Activated CD4-positive, alpha-beta T cell treated with anti-CD3 and anti-CD28 coated beads, Interleukin-2, Interleukin-4, amounts not matched to agents 100 ng/mL and 50 ng/mL, durations not matched to agents 16 hours and 8 hours (primary cell): ENCODE results near the gene ANKS4B.
"Not testable (repeated sequence)": the region's sequence is repeated elsewhere in the genome, so short reads cannot be mapped to it uniquely, and the experiment has no call there.

ENCODE experiments used
- DNase-seq: peaks from one replicate; pipeline ENCODE4 v3.0.0-alpha.2; 2020; ENCODE audit warnings: low spot score

The ANKS4B gene

DNA sequence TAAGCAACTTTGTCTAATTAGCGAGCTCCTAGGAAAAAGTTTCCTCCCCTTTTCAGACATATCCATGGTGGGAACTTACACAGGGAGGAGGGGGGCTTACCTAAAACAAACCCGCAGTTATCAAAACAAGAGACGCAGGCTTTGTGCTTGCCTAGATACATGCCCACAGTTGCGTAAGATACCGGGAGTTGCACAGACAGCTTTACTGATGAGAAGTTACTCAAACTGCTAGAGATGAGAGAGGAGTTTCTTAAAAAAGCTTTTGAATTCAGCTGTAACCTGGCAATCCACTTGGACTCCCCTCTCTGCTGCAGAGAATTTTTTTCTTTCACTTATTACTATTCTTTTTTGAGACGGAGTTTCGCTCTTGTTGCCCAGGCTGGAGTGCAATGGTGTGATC lies 15.3 kb upstream of the ANKS4B start:
- DNase-seq, result no peak

DNA sequence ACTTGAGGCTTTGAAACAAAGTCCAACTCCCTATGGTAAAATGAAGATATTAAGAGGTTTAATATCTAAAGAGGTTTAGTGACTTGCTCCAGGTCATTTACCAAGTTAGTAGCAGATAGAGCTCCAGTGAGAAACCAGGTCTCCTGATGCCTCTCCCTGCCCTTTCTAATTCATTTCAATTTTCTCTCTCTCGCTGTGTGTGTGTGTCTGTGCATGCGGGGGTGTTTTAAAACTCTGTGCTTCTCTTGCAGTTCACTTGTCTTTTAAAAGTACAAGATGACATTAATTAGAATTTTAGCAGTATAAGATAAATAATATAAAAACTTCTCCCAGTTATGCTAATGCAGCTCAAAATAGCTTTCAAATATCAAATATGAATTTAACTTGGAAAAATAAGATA lies 13.9 kb upstream of the ANKS4B start:
- no peak for DNase-seq

DNA sequence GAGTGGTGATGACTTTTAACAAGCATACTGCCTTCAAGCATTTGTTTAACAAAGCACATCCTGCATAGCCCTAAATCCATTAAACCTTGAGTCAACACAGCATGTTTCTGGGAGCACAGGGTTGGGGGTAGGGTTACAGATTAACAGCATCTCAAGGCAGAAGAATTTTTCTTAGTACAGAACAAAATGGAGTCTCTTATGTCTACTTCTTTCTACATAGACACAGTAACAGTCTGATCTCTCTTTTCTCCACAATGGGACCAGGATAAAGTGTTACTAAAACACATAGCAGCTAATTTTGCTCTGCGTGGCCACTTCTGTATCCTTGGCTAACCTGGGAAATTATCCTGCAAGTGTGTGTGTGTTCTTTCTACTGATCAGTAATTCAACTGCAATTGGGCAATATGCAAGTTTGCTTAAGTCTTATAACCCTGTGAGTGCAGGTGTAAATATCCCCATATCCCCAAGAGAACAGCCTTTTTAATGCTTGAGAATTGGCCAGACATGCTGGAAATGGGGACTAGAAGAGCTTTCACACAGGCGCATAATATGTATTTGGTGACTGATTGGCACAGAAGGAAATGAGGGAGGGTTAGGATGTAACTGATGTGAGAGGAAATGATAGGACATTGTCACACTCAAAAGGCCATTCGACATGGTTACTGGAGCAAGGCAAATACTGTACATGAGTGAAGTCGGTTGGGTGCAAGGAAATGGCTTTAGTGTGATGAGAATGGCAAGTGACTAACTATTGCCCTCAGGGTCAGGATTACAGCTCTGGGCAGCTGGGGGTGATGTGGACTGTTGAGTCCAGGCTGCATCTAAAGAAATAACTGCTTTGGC lies 10.8 kb upstream of the ANKS4B start:
- DNase-seq, result no peak

DNA sequence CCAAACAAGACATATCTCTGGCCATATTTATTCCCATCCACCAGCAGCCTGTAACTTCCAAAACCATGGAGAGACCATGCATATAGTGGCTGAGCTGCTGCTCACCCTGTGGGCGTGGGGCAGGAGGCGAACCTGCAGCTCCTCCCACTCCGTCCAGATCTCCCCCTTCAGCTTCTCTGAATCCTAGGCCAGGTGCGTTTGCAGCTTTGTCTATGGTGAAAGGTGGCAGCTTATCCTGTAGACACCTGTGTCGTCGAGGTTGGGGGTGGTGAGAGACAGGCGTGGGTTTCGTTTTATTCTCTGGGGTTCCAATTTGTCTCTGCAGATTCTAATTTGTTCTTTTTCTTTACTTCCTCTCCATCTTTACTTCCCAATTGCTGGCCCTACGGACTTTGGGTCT lies 9.7 kb upstream of the ANKS4B start:
- DNase-seq, result no peak

DNA sequence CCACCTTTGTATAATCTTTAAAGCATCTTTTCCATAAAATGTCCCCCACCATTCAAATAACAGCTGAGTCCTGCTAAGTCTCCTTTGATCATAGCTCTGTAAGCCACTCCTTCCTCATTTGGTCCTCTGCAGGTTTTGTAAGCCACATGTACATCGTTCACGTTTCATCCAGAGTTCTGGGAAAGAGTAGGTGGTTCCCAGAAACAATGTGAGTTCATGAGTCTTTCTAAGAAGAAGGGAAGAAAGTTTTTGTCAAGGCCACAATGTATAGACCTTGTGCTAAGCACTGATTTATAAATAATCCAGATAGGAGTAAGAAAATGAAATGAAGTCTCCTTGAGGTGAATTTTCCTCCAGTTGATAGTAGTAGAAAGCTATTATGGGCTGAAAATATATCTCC lies 8.7 kb upstream of the ANKS4B start:
- DNase-seq, result peak; percentile 23

DNA sequence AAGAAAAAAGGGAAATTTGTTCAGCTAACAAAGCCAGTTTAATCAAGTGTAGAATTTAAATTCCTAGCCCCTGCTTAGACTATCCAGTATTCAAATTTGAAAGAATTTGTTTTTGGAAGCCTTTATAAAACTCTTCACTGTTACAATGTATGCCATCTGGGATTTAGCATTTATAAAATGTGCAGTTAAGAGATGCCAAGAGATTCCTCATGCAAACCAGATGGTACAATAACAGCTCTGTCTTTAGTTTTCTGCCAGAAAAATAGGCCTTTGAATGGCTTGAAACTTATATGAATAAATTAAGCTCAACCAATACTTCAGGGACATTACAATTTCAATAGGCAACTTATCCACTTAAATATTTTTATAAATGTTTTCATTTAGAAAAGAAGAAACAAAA lies 6.8 kb upstream of the ANKS4B start:
- no peak for DNase-seq

DNA sequence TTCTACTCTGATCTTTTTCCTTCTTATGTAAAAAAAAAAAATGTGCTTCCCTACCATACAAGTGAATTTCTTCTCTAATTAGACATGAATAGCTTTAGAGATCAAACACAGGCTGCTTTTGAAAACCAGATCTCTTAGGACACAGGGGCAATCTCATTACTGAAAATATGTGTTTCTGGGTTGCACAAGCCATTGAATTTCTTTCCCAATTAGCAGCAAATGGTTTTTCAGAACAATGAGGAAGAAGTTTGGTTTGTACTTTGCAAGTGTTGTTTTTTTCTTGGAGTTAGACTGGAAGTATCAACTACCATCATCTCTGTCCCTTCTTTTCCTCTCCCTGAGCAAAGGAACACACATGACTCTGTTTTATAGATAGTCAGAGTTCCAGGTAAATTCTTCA lies 5.6 kb upstream of the ANKS4B start:
- no peak for DNase-seq

DNA sequence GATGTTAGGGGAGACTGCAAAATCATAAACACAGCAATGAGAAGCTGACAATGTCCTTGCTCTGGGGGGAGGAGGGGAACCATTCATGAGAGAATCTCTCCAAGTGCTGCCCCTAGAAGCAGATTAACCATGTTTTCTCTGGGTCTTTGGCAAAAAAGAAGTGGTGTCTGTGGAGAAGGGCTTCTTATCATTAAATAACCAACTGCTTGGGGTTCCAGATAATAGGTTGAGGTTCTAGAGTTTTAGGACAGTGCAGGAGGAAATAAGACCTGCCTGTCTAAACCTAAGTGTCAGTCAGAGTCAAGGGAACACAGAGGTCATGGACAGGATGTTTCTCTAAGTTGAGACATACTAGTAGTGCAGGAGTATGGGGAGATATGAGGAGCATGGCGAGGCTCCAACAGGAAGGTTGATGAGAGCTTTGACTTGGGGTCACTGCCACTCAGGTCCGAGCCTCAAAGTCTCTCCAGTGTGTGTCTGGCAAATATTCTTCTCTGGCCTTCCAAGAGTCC lies 5.1 kb upstream of the ANKS4B start:
- DNase-seq, result no peak

DNA sequence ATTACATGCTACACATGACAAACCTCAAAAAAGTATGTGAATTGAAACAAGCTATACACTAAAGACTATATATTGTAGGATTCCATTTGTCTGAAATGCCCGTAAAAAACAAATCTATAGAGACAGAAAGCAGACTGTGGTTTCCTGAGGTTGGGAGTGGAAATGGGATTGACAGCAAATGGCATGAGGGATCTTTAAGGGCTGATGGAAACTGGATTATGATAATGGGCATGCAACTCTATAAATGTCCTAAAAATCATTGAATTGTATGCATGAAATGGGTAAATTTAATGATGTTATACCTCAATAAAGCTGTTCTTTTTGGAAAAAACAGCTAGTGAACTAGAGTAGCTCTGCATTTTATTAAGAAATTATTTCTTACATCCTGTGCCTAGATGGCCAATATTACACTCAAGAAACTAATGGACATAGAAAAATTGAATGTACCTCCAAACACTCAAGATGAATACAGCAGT lies 416 bp upstream of the ANKS4B start:
- DNase-seq, result no peak

DNA sequence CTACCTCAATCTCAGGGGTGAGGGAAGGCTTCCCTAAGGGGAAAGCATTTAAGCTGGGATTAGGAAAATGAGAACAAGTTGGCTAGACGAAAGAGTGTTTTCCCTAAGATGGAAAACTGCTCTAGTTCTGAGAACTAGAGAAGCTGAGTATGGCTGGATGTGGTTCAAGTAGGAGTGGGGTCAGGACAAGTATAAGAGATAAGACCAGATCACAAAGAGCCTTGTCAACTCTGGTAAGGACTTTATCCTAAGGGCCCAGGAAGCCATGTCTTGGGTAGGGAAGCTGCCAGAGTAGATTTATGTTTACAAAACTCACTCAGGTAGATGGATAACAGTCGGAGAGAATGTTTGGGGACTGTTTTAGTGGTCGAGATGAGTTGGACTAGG lies 1.7 kb downstream of the ANKS4B start:
- no peak for DNase-seq

DNA sequence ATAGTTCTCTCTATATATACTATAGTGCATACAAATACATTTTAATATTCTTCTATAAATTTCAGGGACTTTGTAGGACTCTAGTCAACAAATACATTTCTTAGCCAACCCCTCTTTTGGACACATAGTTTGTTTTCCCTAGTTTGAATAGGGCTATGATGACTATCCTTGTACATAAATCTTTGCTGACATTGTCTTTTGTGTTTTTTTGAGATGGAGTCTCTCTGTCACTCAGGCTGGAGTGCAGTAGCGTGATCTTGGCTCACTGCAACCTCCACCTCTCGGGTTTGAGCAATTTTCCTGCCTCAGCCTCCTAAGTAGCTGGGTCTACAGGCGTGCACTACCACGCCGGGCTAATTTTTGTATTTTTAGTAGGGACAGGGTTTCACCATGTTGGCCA lies 3.3 kb downstream of the ANKS4B start:
- DNase-seq, result no peak

DNA sequence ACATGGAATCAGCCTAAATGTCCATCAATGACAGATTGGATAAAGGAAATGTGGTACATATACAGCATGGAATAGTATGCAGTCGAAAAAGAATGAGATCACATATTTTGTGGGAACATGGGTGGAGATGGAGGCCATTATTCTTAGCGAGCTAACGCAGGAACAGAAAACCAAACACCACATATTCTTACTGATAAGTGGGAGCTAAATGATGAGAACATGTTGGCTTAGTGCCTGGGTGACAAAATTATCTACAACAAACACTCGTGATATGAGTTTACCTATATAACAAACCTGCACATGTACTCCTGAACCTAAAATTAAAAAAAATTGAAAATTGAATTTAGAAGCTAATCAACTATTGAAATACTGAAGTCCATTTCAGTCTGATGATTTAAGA lies 6.1 kb downstream of the ANKS4B start:
- DNase-seq, result no peak

DNA sequence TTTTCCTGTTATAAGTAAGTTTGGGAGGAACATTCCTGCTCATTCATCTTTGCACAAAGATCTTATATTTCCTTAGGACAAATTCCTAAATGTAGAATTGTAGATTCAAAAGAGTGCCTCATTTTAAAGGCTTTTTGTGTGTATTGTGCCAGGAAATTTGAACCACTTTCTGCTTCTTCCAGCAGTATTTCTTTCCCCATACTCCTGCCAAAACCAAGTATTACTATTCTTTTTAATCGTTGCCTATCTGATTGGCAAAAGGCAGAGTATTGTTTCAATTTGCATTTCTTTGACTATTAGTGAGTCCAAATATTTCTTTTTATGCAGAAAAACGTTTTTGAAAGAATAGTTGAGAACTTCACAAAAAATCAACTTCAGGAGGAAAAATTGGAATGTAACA lies 9.3 kb downstream of the ANKS4B start:
- DNase-seq, result no peak

DNA sequence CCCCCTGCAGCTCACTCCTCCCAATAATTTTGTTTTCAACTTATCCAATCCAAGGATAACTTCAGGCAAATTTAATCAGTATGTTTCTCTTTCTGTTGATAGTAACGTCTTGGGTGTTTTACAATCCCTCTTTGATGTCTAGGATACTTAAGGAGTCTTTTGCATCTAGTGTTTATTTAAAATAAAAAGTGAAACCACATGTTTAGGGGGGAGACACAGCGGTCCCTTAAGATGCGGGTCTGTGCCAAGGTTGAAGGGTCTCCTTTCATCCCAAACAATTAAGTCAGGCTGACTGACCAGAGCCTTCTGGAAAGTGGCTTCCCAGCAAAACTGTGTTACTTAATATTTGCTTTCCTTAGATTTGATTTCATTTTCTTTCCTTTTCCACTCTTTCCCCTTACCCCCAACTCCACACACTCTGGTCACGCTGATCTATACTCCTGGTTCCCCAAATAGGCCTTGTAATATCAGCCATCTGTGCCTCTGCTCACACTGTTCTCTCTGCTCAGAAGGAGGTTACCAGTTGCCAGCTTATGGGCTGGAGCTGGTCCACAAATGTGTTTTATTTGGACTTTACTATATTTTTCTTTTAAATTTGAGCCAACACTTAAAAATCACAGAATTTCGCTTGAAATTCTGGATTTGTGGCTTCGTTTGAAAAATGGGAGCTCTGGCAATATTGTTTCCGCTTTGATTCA lies 11.2 kb downstream of the ANKS4B start:
- DNase-seq, result no peak

DNA sequence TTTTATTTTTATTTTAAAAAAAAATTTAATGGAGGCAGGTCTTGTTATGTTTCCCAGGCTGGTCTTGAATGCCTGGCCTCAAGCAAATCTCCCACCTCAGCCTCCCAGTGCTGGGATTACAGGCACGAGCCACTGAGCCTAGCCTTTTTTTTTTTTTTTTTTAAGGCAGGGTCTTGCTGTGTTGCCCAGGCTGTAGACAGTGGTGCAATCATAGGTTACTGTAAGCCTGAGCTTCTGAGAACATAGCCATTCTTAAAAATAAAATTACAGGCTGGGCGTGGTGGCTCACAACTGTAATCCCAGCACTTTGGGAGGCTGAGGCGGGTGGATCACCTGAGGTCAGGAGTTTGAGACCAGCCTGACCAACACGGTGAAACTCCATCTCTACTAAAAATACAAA lies 14.7 kb downstream of the ANKS4B start:
- not testable (repeated sequence) for DNase-seq

DNA sequence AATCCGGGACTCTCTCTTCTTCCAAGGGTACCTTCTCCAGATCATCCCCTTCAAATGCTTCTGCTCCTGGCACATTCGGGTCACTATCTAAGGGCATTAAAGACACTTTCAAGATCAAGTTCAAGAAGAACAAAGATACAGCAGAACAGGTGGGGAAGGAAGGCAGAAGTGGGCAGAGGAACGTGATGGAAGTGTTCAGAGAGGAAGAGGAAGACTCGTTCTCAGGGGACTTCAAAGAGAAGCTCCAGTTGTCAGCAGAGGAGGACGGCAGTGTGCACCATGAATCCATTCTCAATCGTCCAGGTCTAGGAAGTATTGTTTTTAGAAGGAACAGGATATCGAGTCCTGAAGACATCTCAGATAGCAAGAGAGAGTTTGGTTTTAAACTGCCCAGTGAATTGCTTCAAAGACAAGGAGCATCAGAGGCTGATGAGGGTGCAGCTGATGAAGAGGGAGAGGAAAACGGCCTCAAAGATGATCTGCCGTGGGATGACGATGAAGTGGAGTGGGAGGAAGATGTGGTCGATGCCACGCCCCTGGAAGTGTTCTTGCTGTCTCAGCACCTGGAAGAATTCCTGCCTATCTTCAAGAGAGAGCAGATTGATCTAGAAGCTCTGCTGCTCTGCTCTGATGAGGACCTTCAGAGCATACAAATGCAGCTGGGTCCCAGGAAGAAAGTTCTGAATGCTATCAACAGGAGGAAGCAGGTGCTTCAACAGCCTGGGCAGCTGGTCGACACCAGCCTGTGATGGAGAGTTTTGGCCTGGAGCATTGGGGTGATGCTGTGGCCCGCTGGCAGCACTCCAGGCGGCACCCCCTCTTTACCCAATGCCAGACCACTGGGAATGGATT lies 16.8 kb downstream of the ANKS4B start:
- no peak for DNase-seq

DNA sequence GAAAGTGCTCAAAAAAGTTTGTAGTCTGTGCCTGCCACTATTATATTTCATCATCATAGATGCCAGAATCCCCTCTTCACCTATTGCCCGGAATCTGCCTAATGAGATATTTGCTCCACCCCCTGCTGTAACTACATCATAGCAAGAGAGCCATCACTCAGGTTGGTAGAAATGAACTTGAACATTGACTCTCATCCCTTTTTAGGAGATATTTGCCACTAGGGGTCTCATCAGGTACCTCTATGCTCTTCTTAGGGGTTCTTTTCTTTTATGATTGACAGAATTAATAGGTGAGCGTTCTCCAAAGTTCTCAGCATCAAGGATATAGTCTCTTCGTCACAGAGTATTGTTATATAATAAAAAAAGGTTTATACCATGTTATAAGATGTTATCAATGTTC lies 20.0 kb downstream of the ANKS4B start:
- DNase-seq, result no peak

DNA sequence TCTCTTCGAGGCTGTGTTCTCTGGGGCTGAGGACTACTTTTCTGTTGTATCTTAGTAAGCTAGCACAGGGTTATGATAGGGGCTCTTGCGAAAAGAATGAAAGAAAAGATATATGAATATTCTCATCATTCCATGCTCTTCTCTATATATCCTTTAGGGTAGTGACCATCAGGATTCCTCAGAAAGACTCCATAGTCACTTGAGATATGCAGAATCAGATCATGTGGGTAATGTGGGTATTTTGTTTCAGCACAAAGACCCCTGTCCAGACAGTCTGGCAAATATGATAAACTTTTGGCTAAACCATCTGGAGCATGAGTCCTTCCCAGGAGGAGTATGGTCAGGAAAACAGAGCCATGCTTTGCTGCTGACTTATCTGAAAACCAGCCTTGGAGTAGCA lies 23.1 kb downstream of the ANKS4B start:
- DNase-seq, result no peak

DNA sequence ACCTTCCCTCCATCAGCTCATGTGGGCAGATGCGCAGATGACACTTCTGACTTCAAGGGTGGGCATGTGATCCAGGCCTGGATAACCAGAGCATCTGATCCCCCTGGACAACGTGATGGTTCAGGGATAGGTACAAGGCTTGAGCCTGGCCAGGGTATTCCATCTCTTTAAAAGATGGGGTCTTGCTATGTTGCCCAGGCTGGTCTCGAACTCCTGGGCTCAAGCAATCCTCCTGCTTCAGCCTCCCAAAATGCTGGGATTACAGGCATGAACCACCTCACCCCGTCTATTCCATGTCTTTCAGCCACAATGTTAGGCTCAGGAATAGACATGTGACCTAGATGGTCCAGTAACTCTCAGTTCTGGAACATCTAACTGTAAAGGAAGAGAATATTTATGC lies 23.8 kb downstream of the ANKS4B start:
- no peak for DNase-seq

DNA sequence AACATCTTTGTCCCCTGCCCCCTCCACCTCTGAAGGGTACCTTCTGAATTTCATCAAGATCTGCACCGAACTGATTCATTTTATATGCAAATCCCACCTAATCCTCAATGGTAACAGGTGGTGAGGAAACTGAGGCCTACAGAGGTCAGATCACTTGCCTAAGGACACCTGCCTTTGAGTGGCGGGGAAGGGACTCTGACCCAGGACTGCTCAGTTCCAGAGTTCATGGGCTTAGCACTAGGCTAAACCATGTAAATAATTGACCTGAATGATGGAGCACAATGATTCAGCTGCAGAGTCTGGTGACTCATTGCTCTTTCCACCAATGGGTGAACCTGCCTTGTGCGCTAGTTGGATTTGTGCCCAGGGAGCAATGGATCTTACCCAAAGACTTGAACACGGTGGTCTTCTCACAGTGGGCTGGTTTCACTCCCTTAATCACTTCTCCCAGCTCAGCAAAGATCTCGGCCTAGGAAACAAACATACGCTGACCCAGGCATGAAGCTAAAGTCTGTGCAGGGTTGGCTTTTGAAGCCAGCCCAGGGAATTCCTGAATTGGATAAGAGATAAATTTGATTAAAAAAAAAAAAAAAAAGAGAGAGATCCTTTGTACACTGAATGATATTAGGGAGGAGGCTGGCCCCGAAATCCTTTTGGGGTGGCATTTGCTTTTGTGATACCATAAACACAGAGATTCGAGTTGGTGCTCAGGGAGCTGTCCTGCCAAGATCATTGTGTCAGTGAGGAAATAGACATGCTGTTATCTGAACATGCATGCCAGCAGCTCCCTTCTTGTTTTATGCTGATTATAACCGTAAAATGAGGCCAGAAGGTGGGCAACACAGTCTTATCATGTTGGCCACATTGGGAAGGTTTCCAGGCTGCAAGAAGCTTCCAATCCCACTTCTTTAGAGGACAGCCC lies 27.6 kb downstream of the ANKS4B start:
- DNase-seq, result no peak
